G401 (cell line): ENCODE data around the gene LEPROT. TPM values are rescaled to one million over a fixed set of nuclear protein-coding genes. Genes with fewer than 3 reads are reported as not detected.

Source experiments
- DNase-seq: peaks from one replicate; pipeline ENCODE4 v3.0.0-alpha.2; 2015; ENCODE audit warnings: low spot score
- in situ Hi-C: cut with HindIII; loops from 2 replicates; pipeline ENCODE4 v1.10.0; 2016; ENCODE audit warnings: low sequenced_read_pairs, mixed read lengths
- total RNA-seq: library from RNA; depleted of rRNA; stranded (reverse); fragments of >200 nt; shearing (Covaris generic); gene quantifications from 2 replicates; pipeline ENCODE4 v1.2.3, GENCODE V29; 2014

Gene LEPROT
- total RNA-seq, 1 experiment from 2014 or later, result 18.0 TPM

DNA sequence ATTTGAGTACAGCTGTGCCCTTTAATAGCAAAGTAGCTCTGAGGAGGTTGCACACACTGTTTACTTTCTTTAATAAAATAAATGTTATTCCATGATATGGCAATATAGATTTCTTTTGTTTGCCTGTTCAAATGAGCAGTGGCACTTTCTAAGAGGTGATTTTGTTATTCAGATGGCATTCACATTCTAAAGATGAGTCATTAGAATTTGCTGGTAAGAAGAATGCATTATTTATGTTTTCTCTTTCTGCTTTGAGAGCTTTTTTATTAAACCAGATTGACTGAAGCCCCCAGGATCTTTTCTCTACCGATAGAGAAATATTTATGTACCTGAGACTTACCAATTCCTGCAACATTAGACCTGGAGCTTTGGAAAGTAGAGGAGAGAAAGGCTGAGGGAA lies 11.2 kb upstream of the LEPROT start:
- in situ Hi-C loops, result no loop called here
- no peak for DNase-seq

DNA sequence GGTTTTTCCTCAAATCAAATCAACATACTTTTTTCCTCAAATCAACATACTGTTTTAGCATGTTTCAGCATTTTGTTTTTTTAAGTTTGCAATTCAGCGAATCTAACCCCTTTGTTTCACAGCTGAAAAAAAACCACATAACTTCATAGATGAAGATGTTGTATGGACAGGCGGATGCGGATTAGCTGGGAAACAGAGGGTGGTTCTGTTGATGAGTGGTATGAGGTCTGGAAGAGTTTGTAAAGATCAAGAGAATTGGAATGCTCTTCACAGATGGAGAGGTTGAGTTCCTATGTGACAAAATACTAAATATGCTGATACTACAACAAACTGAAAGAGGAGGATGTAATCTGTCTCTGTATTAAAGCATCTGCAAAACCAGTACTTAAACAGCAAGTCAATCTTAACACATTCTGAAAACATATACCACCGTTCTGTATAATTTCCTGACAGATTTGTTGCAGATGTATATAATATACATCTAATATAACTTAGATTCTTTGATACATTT lies 10.6 kb upstream of the LEPROT start:
- in situ Hi-C loops, result no loop called here
- DNase-seq, result no peak

- in situ Hi-C loops, result no loop called here
Measured at GRCh38 chr1:65412256-65412983, 8.0 kb upstream of the LEPROT start.

GRCh38 chr1:65412984-65413375 lies 7.5 kb upstream of the LEPROT start:
- in situ Hi-C loops, result no loop called here
- DNase-seq, result no peak

More at GRCh38 chr1:65412256-65412983, 8.0 kb upstream of the LEPROT start:
- DNase-seq, result no peak

GRCh38 chr1:65414538-65414937 lies 5.9 kb upstream of the LEPROT start:
- in situ Hi-C loops, result no loop called here
- DNase-seq, result no peak

- in situ Hi-C loops, result no loop called here
- no peak for DNase-seq
Measured at GRCh38 chr1:65416767-65417166, 3.7 kb upstream of the LEPROT start.

DNA sequence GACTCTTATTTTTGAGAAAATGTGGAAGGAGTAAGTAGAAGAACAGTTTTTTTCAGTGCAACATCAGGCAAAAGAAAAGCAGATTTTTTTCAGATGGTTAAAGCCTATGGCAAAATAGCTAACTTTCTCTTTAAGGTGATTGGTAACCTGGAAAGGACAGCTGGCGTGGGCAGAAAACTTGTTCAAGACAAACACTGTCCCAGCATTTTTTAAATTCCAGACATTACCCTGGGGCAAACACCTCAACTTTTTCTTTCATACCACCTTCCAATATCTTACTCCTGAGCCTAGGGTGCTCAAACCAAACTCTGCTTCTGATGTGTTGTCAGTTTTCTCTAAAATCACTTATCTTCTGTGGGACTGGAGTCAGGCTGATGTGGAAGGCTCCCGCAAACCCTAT lies 2.7 kb upstream of the LEPROT start:
- DNase-seq, result no peak
- in situ Hi-C loops, result no loop called here

DNA sequence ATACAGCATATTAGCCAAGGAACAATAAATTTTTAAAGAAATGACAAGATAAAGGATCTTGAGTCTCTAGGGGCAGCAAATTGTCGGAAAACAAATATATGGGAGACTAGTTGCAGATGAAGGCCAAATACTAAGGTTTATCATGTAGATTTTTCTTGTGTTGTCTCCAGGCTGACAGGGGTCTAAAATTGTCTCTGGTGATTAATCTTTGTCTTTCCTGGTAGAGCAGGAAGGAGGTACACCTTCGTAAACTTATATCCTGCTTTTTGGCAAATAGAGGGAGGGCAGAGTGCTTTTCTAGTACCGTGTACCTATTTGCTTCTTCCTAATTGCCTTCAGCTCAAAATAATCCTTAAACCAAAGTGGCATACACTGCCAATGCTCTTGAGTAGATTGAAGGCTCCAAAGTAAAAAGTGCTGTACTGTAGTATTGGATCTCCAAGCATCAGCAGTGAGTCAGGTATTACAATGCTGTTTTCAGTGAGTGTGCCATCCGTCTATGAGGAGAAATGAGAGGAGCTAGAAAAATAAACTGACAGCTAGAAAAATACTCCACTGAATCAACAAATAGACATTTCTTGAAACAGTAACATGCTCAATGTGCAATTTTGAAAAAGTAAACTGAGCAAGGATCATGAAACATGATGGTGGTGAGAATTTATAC lies 1.8 kb upstream of the LEPROT start:
- peak; percentile 13 for DNase-seq
- in situ Hi-C loops, result no loop called here

DNA sequence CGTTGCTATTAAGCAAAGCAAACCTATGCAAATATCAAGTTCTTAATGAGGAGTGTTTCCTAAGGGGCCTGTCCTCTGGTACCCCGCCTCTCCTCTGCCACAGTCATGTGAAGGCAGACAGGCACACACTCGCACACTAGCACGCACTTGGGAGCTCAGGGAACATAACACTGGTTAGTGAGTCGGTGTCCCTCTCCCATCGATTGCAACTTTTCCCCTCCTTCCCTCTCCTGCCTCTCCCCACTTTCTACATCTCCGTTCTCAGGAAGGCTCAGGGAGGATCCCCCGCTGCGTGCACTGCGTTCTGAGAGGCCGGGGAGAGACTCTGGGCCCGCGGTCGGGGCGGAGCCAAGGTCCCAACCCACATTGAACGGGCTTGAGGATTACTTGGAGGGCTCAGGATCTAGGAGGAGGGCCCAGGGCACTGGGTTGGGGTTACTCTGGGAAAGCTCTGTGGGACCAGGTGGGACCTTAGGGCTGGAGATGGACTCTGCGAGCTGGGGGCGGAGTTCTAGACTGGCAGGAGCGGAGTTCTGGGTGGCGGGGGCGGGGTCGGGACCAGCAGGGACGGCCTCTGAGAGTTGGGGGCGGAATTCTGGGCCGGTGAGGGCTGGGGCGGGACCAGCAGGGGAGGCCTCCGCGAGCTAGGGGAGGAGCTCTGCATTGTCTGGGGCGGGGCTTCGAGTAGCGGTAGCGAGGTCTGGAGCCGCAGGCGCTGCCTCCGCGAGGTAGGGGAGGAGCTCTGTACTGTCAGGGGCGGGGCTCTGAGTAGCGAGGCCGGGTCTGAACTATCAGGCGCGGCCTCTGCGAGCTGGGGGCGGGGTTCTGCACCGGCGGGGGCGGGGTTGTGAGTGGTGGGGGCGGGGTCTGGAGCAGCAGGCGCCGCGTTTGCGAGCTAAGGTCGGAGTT lies 533 bp upstream of the LEPROT start:
- in situ Hi-C loops, result no loop called here
- DNase-seq, result peak; percentile 96

- peak; percentile 57 for DNase-seq
- in situ Hi-C loops, result no loop called here
Measured at GRCh38 chr1:65421351-65422025, 1.0 kb downstream of the LEPROT start.

GRCh38 chr1:65422241-65423203 lies 2.1 kb downstream of the LEPROT start:
- DNase-seq, result peak; percentile 71
- in situ Hi-C loops, result no loop called here

GRCh38 chr1:65423884-65424572 lies 3.6 kb downstream of the LEPROT start:
- no peak for DNase-seq
- in situ Hi-C loops, result no loop called here

- in situ Hi-C loops, result no loop called here
- no peak for DNase-seq
Measured at GRCh38 chr1:65424573-65424889, 4.1 kb downstream of the LEPROT start.

DNA sequence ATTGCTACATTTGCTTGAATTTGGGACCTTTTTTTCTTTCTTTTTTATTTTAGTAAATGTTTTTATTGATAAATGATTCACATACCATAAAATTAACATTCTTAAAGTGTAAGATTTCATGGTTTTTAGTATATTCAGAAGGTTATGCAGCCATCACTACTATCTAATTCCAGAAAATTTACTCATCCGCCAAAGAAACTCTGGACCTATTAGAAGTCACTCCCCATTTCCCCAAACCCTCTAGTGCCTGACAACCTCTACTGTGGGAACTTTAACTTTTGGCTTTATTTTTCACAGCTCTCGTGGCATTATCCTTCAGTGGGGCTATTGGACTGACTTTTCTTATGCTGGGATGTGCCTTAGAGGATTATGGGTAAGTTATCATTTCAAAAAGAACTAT lies 4.5 kb downstream of the LEPROT start:
- in situ Hi-C loops, result no loop called here
- DNase-seq, result no peak

DNA sequence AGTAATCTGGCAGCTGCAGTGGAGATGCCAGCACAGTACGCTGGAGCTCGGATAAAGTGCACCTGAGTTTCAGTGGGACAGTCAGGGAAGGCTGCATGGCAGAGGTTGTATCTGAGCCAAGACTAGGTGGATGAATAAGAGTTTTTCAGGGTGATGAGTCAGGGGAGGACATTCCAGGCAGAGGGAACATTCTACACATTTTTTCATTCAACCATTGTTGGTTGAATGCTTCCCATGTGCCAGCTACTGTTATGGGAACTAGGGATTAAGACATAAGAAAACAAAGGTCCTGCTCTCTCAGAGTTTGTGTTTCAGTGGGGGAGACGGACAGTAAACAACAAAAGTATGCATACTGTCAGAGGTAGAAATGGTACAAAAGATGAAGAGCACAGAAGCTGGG lies 5.2 kb downstream of the LEPROT start:
- DNase-seq, result no peak

DNA sequence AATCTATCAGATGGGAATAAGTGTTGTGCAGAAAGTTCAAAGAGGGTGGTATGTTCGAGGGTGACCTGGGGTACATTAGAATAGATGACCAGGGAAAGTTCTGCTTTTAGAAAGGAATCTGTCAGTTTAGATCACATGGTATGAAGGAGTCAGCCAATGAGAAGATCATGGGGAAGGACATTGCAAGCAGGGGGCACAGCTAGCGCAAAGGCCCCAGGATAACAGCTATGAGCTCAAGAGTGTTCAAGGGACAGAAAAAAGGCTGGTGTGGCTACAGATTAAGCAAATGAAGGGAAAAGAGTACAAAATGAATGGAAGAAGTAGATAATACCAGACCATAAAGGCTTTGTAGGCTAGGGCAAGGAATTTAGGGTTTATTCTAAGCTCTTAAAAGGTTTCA lies 8.6 kb downstream of the LEPROT start:
- in situ Hi-C loops, result no loop called here
- no peak for DNase-seq

More for the DNA sequence above, 5.2 kb downstream of the LEPROT start:
- in situ Hi-C loops, result no loop called here

- no peak for DNase-seq
Measured at GRCh38 chr1:65429806-65430205, 9.3 kb downstream of the LEPROT start.

More at GRCh38 chr1:65429806-65430205, 9.3 kb downstream of the LEPROT start:
- in situ Hi-C loops, result no loop called here
